ENCODE results near the gene PUM2.

The PUM2 gene

DNA sequence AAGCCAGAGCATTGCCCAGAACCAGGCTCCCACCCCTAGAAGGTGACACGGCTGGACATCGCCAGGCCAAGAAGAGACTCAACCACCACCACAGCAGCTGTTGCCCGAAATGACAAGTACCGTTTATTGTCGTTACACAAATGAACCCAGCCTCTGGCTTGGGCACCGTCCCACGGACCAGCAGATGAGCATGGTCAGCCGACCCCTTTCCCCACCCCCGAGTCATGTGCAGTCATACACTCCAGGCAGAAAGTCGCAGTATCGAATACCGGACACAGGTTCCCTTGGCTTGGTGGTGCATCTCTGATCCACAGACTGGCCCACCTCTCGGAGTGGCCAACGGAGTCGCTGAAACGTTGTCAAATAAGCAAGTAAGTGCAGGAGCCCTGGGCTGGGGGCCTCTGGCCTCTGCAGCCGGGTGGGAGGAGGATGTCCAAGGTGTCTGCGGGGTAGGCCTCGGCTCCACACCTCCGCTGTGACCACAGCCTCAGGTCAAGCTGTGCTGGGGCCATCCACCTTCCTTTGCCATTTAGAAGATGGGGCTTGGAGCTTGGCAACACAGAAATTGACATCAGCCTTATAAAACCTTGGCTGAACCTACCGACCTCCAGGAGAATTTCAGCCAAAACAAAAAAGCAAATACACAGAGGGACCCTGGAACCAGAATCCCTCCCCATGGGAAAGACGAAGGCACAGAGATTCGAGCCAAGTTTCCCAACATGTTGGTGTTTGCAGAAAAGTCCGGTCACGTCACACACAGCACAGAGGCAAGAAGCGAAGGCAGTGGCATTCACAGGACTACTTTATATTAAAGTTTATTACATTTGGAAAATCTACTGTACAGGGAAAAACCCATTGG, 149.7 kb downstream of the PUM2 start:
- no peak for DNase-seq (ENCODE audit: low spot score)

DNA sequence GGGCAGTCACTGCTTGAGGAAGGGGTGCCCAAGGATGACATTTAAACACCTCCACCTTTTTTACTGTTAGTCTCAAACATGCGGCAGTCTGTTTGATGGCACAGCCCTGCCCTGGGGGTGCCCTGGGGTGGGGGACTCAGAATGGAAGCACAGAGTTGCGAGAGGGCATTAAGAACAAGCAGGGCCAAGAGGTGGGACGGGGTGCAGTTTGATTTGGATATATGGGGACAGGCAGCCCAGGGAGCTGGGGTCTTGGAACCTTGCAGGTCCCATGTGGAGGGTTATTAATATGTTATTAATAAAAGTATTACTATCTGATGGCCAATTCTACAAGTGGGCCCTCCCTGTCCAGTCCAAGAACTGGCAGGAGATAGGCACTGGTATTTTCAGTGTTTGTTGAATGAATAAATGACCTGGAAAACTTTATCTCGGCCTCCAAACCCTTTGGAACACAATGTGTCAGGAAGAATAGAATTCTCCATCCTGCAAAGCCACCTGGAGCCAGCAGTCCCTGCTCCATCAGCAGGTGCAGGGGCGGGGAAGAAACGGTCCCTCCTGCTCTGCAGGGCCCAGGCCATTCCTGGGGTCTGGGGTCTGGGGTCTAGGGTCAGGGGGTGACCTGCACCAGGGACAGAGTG, 150.9 kb downstream of the PUM2 start:
- DNase-seq (ENCODE audit: low spot score): no peak

DNA sequence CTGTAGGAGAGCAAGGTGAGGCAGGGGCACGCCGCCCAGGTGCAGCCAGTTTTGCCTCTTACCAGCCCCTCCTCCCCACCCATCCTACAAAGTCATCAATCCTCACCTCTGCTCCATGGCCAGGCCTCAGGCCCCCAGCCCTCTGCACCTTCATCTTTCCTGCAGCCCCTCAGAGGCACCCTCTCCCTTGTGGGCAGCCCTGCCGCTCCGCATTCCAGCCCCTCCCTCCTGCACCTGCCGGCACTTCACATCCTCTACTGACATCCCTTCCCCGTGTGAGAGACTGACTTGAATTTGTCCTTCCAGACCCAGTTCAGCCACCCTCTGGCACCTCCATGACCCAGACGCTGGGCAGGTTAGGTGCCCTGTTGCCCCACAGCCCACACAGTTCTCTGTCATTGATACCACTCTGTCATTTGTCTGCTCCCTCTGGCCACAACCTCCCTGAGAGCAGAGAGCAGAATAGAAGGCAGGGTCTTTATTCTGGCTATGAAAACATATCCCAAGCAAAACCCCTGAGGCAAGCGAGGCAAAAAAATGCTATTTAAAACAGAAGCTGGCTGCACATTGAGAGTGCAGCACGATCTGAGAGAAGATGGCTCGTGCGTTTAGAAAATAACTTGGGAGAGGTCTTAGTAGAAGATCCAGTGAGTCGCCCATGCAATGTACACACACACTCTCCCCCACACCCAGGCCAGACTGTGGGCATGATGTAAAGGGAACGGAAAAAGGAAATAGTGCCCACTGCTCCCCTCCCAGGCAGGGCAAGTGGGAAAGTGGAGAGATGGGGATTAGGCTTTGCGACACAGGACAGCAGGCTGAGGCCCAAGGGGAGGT, 151.6 kb downstream of the PUM2 start:
- DNase-seq (ENCODE audit: low spot score): no peak

Measured in HuH-7.5 (cell line).